Measurements from ENCODE around the gene DNAJC5. TPM values are rescaled to one million over a fixed set of nuclear protein-coding genes. Genes with fewer than 3 reads are reported as not detected.

The DNAJC5 gene
- total and polyA plus RNA-seq, 10 donors = 12.7 to 83.1 (median 58.6) TPM

- WGBS, 5 donors = 8 to 24% (median 17%) methylated on average over 2 to 17 of the region's 17 CpGs
- Histone ChIP-seq H3K4me1 (peaks cover 42 to 74% (median 57%) of the 10 kb centered on the region in 6 donors), H3K36me3 (no peaks in the 10 kb centered on the region), H3K9me3 (no peaks in the 10 kb centered on the region), H3K27me3 (replicated peaks in 1 of 7) (peaks cover 0 to 37% (median 11%) of the 10 kb centered on the region in 7 donors), H3K4me3 (peak overlapping the region in 1 of 8 donors; percentile 21), H3K27ac (peak overlapping the region; percentile 75 to 99 (median 82))
- TF ChIP-seq CTCF (IDR thresholded peaks at IDR 0.05 in 8 of 11, conservative IDR thresholded peaks at IDR 0.05 in 3 of 11) (no peak), POLR2A (IDR thresholded peaks at IDR 0.05) (no peak), POLR2AphosphoS5 (IDR thresholded peaks at IDR 0.05) (peak in 2 of 3 donors; percentile 59 to 72)
- intact Hi-C loops (cut with DNase I; ENCODE audit: low total_unique reads) = no loop called here
- peak; percentile 79 for DNase-seq
Observed at GRCh38 chr20:63854069-63854765, 40.7 kb upstream of the DNAJC5 start.

GRCh38 chr20:63854766-63855362, 40.1 kb upstream of the DNAJC5 start:
- H3K27me3 ChIP-seq (replicated peaks in 1 of 7) = peaks cover 0 to 37% (median 11%) of the 10 kb centered on the region in 7 donors
- peak; percentile 80 for DNase-seq
- no peaks in the 10 kb centered on the region for H3K9me3 ChIP-seq
- H3K4me1 ChIP-seq = peaks cover 48 to 80% (median 63%) of the 10 kb centered on the region in 6 donors
- WGBS, 5 donors = 8 to 27% (median 14%) methylated on average over 18 to 26 of the region's 26 CpGs
- no peak for TF ChIP-seq CTCF (IDR thresholded peaks at IDR 0.05 in 8 of 11, conservative IDR thresholded peaks at IDR 0.05 in 3 of 11)
- TF ChIP-seq POLR2A (IDR thresholded peaks at IDR 0.05) = no peak
- peak in 2 of 3 donors; percentile 5 to 55 for TF ChIP-seq POLR2AphosphoS5 (IDR thresholded peaks at IDR 0.05)
- intact Hi-C loops (cut with DNase I; ENCODE audit: low total_unique reads) = no loop called here
- H3K4me3 ChIP-seq = peak overlapping the region in 1 of 8 donors; percentile 21
- H3K36me3 ChIP-seq = no peaks in the 10 kb centered on the region
- peak overlapping the region; percentile 75 to 99 (median 82) for H3K27ac ChIP-seq

GRCh38 chr20:63855363-63856097, 39.4 kb upstream of the DNAJC5 start:
- 52 to 67% (median 65%) methylated on average over 21 to 36 of the region's 36 CpGs for WGBS, 5 donors
- Histone ChIP-seq H3K4me3 (peak overlapping the region in 1 of 8 donors; percentile 21), H3K4me1 (peaks cover 52 to 86% (median 70%) of the 10 kb centered on the region in 6 donors)

GRCh38 chr20:63856098-63856511, 38.8 kb upstream of the DNAJC5 start:
- intact Hi-C loops (cut with DNase I; ENCODE audit: low total_unique reads) = no loop called here
- peak; percentile 72 for DNase-seq
- peaks cover 0 to 2% (median under 1%) of the 10 kb centered on the region in 6 donors for H3K36me3 ChIP-seq
- H3K27ac ChIP-seq = peak overlapping the region; percentile 14 to 99 (median 82)
- WGBS, 5 donors = 83 to 91% (median 87%) methylated on average over 21 to 22 of the region's 22 CpGs
- TF ChIP-seq CTCF (IDR thresholded peaks at IDR 0.05 in 8 of 11, conservative IDR thresholded peaks at IDR 0.05 in 3 of 11) (no peak), POLR2AphosphoS5 (IDR thresholded peaks at IDR 0.05) (no peak), POLR2A (IDR thresholded peaks at IDR 0.05) (no peak)
- H3K4me3 ChIP-seq = no peak overlapping the region
- no peaks in the 10 kb centered on the region for H3K9me3 ChIP-seq
- peaks cover 0 to 33% (median 11%) of the 10 kb centered on the region in 7 donors for H3K27me3 ChIP-seq (replicated peaks in 1 of 7)
- H3K4me1 ChIP-seq = peaks cover 52 to 86% (median 76%) of the 10 kb centered on the region in 6 donors

More at GRCh38 chr20:63855363-63856097, 39.4 kb upstream of the DNAJC5 start:
- Histone ChIP-seq H3K27me3 (replicated peaks in 1 of 7) (peaks cover 0 to 36% (median 11%) of the 10 kb centered on the region in 7 donors), H3K27ac (peak overlapping the region; percentile 75 to 99 (median 82)), H3K36me3 (no peaks in the 10 kb centered on the region), H3K9me3 (no peaks in the 10 kb centered on the region)
- peak; percentile 76 for DNase-seq
- TF ChIP-seq POLR2AphosphoS5 (IDR thresholded peaks at IDR 0.05) = peak in 2 of 3 donors; percentile 34 to 48
- no peak for TF ChIP-seq POLR2A (IDR thresholded peaks at IDR 0.05)
- intact Hi-C loops (cut with DNase I; ENCODE audit: low total_unique reads) = no loop called here
